ENCODE results near the gene BRI3. TPM values are rescaled to one million over a fixed set of nuclear protein-coding genes. Genes with fewer than 3 reads are reported as not detected.
A peak's percentile ranks its signal among the peaks of the same experiment; 100 is the strongest.

BRI3 gene
- total and polyA plus RNA-seq, 5 experiments from 2014 or later, result 15.1 to 86.2 (median 18.8) TPM

- H3K9me3 Mint-ChIP-seq, result no peaks in the 10 kb centered on the region
- peaks cover 17 to 46% (median 41%) of the 10 kb centered on the region in 4 donors for H3K4me1 Mint-ChIP-seq
- ATAC-seq (no peak), DNase-seq (no peak)
- POLR2A ChIA-PET, result interaction anchor here (1.1 to 6.5 kb wide), 2 partner anchors 16 to 32 kb away, joined by 3 to 72 read pairs; partner anchors contain the start of gene TECPR1
- peak overlapping the region in 9 of 10 donors; percentile 62 to 93 (median 83) for H3K27ac Mint-ChIP-seq
- H3K27me3 Mint-ChIP-seq, result no peaks in the 10 kb centered on the region
- H3K36me3 Mint-ChIP-seq, result no peaks in the 10 kb centered on the region
- H3K4me3 Mint-ChIP-seq, result peak overlapping the region; percentile 77 to 92 (median 83)
Measured at GRCh38 chr7:98283127-98283886, 1.8 kb downstream of the BRI3 start.

DNA sequence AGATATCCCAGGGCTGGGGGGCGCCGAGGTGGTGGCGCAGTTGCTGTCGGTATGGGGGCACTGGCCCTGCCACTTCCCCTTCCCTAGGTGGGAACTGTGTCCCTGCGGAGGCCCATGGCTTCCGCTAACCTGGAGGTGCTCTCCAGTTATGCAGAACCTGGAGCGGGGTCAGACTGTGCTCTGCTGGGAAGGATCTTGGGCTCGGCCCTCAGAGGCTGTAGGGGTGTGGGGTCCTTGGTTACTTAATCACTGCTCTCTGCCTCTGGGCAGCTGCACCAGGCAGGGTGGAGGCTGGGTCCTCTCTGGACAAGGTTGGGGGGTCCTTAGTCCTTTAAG lies 2.4 kb downstream of the BRI3 start:
- no peaks in the 10 kb centered on the region for H3K27me3 Mint-ChIP-seq
- DNase-seq, result no peak
- peaks cover 0 to 4% (median 0%) of the 10 kb centered on the region in 3 donors for H3K36me3 Mint-ChIP-seq
- peak overlapping the region in 5 of 10 donors; percentile 41 to 79 (median 66) for H3K27ac Mint-ChIP-seq
- H3K4me1 Mint-ChIP-seq, result peaks cover 18 to 48% (median 43%) of the 10 kb centered on the region in 4 donors
- no peaks in the 10 kb centered on the region for H3K9me3 Mint-ChIP-seq
- ATAC-seq, result no peak
- POLR2A ChIA-PET, result interaction anchor here (1.1 to 6.5 kb wide), 2 partner anchors 17 to 32 kb away, joined by 3 to 72 read pairs; partner anchors contain the start of gene TECPR1
- peak overlapping the region; percentile 10 to 92 (median 82) for H3K4me3 Mint-ChIP-seq

DNA sequence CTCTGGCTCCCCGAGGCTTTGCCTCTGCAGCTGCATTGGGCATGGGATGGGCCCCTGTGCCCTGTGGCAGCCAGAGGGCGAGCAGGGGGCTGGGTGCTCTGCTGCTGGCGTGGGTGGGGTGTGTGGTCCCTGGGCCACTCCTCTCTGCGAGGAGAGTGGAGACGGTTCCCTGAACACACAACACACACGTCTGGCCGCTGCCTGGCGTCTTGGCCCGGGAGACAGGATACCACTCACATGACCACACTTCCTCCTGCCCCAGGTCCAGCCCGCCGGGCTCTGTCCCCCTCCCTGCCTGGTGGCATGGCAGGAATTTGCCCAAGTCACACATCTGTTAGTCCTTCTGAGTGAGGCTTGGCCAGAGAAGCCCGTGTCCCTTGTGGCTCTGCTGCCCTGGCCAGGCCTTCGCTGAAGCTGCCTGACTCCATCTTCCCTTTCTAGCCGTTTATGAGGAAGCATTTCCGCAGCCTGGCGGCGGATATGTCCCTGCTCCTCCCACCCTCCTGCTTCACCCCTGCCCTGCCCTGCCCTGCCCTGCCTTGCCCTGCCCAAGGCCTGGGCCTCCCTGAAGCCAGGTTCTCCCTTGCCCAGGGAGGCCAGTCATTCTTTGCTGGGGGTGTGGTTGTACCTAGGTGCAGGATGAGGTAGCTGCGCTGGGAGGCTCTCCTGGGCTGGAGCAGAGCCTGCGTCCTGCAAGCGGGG lies 3.0 kb downstream of the BRI3 start:
- H3K27me3 Mint-ChIP-seq, result no peaks in the 10 kb centered on the region
- POLR2A ChIA-PET, result interaction anchor here (1.0 to 6.5 kb wide), 2 partner anchors 23 to 33 kb away, joined by 3 to 72 read pairs; partner anchors contain the start of gene TECPR1
- peaks cover 18 to 48% (median 43%) of the 10 kb centered on the region in 4 donors for H3K4me1 Mint-ChIP-seq
- H3K9me3 Mint-ChIP-seq, result no peaks in the 10 kb centered on the region
- DNase-seq (no peak), ATAC-seq (no peak)
- peak overlapping the region; percentile 15 to 83 (median 62) for H3K27ac Mint-ChIP-seq
- peaks cover 0 to 5% (median 0%) of the 10 kb centered on the region in 3 donors for H3K36me3 Mint-ChIP-seq
- H3K4me3 Mint-ChIP-seq, result peak overlapping the region; percentile 20 to 92 (median 72)

- Mint-ChIP-seq H3K27ac (peak overlapping the region in 5 of 10 donors; percentile 15 to 83 (median 41)), H3K36me3 (peaks cover 0 to 5% (median 0%) of the 10 kb centered on the region in 3 donors), H3K27me3 (no peaks in the 10 kb centered on the region), H3K4me3 (peak overlapping the region in 8 of 10 donors; percentile 20 to 84 (median 59)), H3K9me3 (no peaks in the 10 kb centered on the region), H3K4me1 (peaks cover 18 to 47% (median 42%) of the 10 kb centered on the region in 4 donors)
- DNase-seq, result no peak
- ATAC-seq, result no peak
- POLR2A ChIA-PET, result interaction anchor here (1.0 to 6.5 kb wide), 2 partner anchors 24 to 34 kb away, joined by 3 to 72 read pairs; partner anchors contain the start of gene TECPR1
Measured at GRCh38 chr7:98285157-98286092, 3.9 kb downstream of the BRI3 start.

GRCh38 chr7:98286093-98286539 lies 4.6 kb downstream of the BRI3 start:
- DNase-seq, result no peak
- ATAC-seq, result no peak
- no peaks in the 10 kb centered on the region for H3K9me3 Mint-ChIP-seq
- H3K27ac Mint-ChIP-seq, result peak overlapping the region in 4 of 10 donors; percentile 11 to 53 (median 27)
- POLR2A ChIA-PET, result interaction anchor here (6.5 kb wide), 1 partner anchor 34 kb away, joined by 72 read pairs; the partner anchor contains the start of gene TECPR1
- peaks cover 0 to 5% (median 0%) of the 10 kb centered on the region in 3 donors for H3K36me3 Mint-ChIP-seq
- H3K27me3 Mint-ChIP-seq, result no peaks in the 10 kb centered on the region
- peak overlapping the region in 3 of 10 donors; percentile 4 to 50 (median 10) for H3K4me3 Mint-ChIP-seq
- H3K4me1 Mint-ChIP-seq, result peaks cover 18 to 45% (median 41%) of the 10 kb centered on the region in 4 donors

DNA sequence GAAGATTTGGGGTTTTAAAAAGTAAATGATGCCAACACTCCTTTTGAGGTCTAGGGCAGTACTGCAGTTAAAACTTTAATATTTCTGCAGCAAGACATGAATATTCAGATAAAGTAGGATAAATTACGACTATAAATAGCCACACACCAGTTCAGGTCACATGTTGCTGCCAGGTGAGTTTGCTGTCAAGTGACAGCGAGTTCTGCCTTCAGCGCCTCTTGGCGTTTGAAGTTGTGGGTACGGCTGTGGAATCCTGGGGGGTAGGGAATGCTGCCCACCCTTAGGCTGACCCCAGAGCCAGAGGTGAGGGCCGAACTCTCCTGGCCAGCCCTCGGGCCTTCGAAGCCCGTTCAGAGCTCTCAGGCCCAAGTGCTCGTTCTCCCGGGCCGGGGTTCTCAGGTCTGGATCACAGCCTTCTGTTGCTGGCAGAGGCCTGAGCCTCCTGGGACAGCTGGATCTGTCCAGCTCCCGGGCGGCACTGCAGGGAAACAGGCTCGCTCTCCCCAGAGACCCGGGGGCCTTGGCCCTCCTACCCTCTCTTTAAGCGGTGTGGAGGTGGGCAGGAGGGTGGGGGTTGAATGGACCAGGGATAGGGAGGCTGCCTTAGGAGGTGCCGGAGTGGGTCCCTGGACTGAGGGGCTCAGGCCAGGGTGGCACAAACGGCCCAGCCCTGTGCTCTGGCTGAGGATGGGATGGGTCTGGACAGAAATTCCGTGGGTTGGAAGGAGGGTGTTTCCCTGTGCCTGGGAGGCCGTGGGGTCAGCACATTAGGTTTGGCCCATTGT lies 5.4 kb downstream of the BRI3 start:
- no peaks in the 10 kb centered on the region for H3K9me3 Mint-ChIP-seq
- no peaks in the 10 kb centered on the region for H3K27me3 Mint-ChIP-seq
- ATAC-seq (no peak), DNase-seq (no peak)
- H3K27ac Mint-ChIP-seq, result peak overlapping the region in 4 of 10 donors; percentile 2 to 65 (median 62)
- POLR2A ChIA-PET, result no interaction called here
- peaks cover 18 to 45% (median 41%) of the 10 kb centered on the region in 4 donors for H3K4me1 Mint-ChIP-seq
- H3K36me3 Mint-ChIP-seq, result peaks cover 0 to 5% (median 0%) of the 10 kb centered on the region in 3 donors
- peak overlapping the region in 2 of 10 donors; percentile 4 to 10 for H3K4me3 Mint-ChIP-seq

GRCh38 chr7:98287486-98287959 lies 6.0 kb downstream of the BRI3 start:
- peaks cover 15 to 42% (median 37%) of the 10 kb centered on the region in 4 donors for H3K4me1 Mint-ChIP-seq
- ATAC-seq (no peak), DNase-seq (no peak)
- no peaks in the 10 kb centered on the region for H3K27me3 Mint-ChIP-seq
- H3K27ac Mint-ChIP-seq, result peak overlapping the region in 2 of 10 donors; percentile 59 to 67
- POLR2A ChIA-PET, result no interaction called here
- no peaks in the 10 kb centered on the region for H3K9me3 Mint-ChIP-seq
- no peak overlapping the region for H3K4me3 Mint-ChIP-seq
- peaks cover 0 to 8% (median 0%) of the 10 kb centered on the region in 3 donors for H3K36me3 Mint-ChIP-seq

DNA sequence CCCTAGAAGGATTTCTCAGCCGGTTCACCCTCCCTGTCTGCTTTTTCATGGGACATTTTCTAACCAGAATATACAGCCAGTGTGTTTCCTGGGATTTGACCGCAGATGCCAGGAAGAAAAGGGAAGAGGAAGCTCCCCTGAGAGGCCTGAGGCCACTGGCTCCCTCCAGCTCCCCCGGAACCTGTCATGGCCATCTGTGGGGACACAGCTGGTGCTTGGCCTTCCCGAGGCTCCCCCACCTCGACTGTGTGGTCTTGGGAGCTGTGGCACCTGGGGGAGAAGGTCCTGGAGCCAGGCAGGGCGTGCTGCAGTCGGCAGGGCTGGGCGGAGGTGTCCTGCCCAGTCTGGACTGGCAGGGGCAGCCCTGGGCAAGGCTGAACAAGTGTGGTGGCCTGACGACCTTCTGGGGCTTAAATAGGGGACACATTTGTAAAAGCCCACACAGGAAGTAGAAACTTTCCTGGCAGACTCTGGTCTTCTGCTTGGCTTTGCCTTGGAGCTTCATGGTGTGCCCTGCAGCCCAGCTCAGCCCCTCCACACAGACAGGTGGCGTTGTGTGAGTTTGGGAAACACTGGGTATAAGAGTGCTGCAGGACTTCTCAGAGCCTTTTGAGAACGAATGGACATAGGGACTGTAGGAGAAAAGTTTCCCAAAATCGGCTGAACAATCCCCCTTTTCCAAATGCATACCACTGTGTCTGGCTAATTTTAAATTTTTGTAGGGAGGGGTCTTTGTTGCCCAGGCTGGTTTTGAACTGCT lies 6.8 kb downstream of the BRI3 start:
- H3K36me3 Mint-ChIP-seq, result peaks cover 0 to 12% (median 0%) of the 10 kb centered on the region in 3 donors
- no peak for ATAC-seq
- no peaks in the 10 kb centered on the region for H3K27me3 Mint-ChIP-seq
- H3K4me1 Mint-ChIP-seq, result peaks cover 11 to 35% (median 30%) of the 10 kb centered on the region in 4 donors
- POLR2A ChIA-PET, result no interaction called here
- H3K4me3 Mint-ChIP-seq, result no peak overlapping the region
- peak overlapping the region in 2 of 10 donors; percentile 29 to 73 for H3K27ac Mint-ChIP-seq
- no peaks in the 10 kb centered on the region for H3K9me3 Mint-ChIP-seq
- no peak for DNase-seq

DNA sequence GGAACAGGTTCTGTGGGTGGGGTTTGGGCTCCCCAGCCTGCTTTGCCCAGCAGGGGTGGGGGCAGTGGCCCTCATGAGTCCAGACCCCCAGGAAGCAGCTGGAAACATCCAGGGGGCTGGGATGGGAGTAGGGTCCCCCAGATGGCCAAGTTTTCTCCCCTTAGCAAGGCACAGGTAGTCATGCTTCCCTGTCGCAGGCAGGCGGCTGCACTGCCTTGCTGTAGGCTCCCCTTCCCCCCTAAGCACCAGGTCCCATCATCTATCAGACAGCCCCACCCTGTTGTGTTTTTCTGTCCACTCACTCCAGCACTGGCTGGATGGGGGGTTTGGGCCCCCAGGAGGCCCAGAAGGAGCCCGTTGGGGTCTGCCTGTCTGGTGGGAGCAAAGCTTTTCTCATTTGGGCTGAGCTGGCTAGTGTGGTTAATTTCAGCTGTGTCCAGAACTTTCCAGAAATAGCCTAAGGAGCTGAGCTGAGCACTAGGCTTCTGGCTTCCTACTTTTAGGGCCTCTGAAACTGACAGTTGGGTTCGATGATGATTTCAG lies 7.9 kb downstream of the BRI3 start:
- Mint-ChIP-seq H3K9me3 (no peaks in the 10 kb centered on the region), H3K27ac (peak overlapping the region in 2 of 10 donors; percentile 8 to 37), H3K36me3 (peaks cover 0 to 13% (median 0%) of the 10 kb centered on the region in 3 donors), H3K4me1 (peaks cover 8 to 24% (median 19%) of the 10 kb centered on the region in 4 donors), H3K4me3 (no peak overlapping the region), H3K27me3 (no peaks in the 10 kb centered on the region)
- no peak for ATAC-seq
- no peak for DNase-seq
- POLR2A ChIA-PET, result no interaction called here

DNA sequence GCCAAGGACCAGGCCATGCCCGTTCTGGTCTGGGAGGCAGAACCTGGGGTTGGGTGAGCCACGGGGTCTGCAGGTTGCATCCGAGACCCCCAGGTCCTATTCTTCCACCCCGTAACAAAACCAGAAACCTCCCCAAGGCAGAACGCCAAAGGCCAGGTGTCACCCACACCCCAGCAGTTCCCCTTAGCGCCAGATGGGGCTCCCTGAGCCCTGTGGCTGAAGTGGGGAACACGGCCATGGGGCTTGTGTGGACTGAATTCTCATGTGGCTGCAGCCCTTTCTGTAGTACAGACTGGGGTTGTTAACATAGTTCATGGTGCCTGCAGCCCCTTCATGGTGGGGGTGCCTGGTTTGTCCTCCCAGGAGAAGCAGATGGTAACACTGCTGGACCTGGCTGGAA lies 10.2 kb downstream of the BRI3 start:
- POLR2A ChIA-PET, result no interaction called here
- DNase-seq (no peak), ATAC-seq (peak in 1 of 2 donors; percentile 43)
- H3K36me3 Mint-ChIP-seq, result peaks cover 0 to 13% (median 0%) of the 10 kb centered on the region in 3 donors
- no peak overlapping the region for H3K27ac Mint-ChIP-seq
- H3K4me1 Mint-ChIP-seq, result peaks cover 3 to 9% (median 7%) of the 10 kb centered on the region in 4 donors
- H3K9me3 Mint-ChIP-seq, result no peaks in the 10 kb centered on the region
- no peaks in the 10 kb centered on the region for H3K27me3 Mint-ChIP-seq
- H3K4me3 Mint-ChIP-seq, result no peak overlapping the region

Data from naive thymus-derived CD8-positive, alpha-beta T cell (primary cell).